Activated CD4-positive, alpha-beta T cell treated with anti-CD3 and anti-CD28 coated beads for 1 hour (primary cell): ENCODE results near the gene SEMA3C.

Experiments used
- DNase-seq: peaks from one replicate; pipeline ENCODE4 v3.0.0-alpha.2; 2020

SEMA3C gene

GRCh38 chr7:80773787-80774508 is 144.9 kb downstream of the SEMA3C start:
- DNase-seq: no peak

DNA sequence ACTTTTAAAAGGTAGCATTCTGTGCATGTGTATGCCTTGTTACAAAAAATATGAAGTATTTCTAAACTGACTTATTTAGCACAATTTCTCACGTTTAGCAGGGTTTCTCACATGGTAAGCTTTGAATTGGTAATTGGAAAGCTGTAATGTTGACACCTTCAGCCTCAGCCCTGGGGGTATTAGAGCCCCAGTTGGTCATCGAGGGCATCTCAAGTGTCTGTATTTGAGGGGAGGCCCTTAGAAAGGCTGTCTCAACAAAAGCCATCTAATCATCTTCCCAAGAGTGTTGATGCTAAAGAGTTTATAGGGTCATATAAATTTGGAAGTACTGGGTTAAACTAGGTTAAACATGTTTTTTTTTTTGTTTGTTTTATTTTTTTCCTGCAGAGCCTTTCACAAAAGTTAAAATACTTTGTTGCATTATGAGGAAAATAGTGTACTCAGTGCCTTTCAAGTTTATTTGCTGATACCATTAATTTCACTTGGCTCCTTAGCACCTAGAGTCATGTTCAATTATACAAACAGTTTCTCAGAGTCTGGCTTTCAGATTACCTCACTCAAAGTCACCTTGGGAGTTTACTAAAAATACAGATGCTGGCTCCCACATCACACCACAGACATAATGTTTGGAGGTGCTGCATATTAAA is 146.4 kb downstream of the SEMA3C start:
- no peak for DNase-seq

- no peak for DNase-seq
Observed at GRCh38 chr7:80771523-80771922, 147.3 kb downstream of the SEMA3C start.

DNA sequence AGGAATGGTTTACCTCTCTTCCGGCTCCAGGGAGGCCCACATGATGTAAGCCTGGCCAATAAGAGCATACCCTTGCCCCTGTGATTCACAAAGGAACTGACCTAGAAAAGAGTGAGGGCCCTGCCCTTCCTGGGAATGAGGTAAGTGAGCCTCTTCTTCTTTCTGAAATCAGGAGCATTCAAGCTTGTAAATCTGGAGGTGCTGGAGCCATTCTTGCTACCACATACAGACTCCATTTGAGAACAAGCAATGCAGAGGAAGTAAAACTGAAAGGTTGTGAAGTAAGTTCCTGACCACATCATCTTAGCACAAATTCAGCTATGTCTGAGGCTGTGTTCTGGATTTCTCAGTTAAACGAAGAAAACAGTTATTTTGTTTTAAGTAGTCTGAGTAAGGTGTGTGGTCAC is 148.2 kb downstream of the SEMA3C start:
- no peak for DNase-seq

- no peak for DNase-seq
Observed at GRCh38 chr7:80770061-80770460, 148.8 kb downstream of the SEMA3C start.

DNA sequence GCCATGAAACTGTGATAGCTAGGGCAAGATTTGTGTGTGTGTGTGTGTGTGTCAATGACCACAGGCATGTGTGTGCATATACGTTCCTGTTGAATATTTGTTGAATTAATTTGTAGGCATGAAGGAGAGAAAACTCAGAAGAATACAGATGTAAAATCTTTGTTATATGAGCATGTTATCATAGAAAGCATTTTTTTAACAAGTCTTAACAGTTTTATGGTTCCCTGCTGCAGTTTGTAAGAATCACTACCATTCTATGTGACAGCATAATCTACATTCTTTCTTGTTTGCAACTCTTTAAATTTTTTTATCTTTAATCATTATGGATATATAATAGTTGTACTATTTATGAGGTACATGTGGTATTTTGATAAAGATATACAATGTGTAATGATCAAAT is 150.1 kb downstream of the SEMA3C start:
- DNase-seq: no peak

DNA sequence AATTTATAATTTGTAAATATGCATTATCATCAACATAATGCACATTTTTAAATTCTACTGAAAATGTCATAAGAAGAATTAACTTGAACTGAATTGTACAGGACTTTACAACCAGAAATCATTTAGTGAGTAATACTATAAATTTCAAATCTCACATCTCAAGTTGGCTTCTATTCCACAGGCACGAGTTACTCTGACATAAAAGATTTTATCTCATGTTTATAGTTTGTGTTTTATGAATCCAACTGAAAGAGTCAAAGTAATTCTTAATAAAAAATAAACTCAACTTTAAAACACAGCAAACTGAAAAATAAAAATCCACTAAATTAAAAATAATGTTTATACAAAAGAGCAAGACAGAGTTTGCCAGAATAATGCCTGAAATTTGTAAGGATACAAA is 151.2 kb downstream of the SEMA3C start:
- DNase-seq: no peak

- no peak for DNase-seq
Observed at GRCh38 chr7:80766724-80767123, 152.1 kb downstream of the SEMA3C start.

DNA sequence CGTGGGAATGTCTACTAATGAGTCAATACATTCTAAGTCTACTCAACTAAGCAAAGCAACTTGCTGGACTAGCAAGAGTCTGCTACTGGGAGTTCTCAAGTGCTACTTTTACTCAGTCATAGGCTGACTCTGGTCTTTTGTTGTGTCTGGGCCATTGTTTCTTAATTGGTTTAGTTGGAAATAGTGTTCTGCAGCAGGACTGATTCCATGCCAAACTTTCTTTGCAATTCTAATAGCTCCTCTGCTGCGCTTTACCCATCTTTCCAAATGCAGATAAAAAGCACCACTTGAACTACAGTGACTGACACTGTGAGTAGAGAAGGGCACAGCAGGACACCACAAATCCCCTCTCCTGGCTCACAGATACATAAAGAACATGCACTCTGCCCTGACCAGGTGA is 154.7 kb downstream of the SEMA3C start:
- DNase-seq: no peak

DNA sequence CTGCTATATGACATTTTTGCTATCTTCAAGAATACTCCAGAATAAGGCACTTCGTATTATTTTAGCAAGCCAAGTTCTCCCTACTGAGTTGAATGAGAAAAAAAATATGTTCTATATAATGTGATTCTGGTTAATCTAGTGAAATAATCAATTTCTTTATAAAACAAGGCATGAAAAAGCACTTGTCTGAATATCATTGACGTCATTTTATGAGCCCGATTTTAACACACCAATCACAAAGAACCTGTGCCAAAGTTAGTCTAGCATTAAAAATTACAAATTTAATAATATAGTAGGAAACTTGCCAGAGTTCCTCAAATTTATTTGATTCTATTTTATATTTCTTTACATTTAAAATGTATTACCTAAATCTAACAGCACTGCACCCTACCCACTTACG is 155.1 kb downstream of the SEMA3C start:
- DNase-seq: no peak

- no peak for DNase-seq
Observed at GRCh38 chr7:80763289-80763688, 155.6 kb downstream of the SEMA3C start.

- no peak for DNase-seq
Observed at GRCh38 chr7:80760292-80760691, 158.6 kb downstream of the SEMA3C start.

GRCh38 chr7:80752954-80753690 is 165.7 kb downstream of the SEMA3C start:
- DNase-seq: no peak

DNA sequence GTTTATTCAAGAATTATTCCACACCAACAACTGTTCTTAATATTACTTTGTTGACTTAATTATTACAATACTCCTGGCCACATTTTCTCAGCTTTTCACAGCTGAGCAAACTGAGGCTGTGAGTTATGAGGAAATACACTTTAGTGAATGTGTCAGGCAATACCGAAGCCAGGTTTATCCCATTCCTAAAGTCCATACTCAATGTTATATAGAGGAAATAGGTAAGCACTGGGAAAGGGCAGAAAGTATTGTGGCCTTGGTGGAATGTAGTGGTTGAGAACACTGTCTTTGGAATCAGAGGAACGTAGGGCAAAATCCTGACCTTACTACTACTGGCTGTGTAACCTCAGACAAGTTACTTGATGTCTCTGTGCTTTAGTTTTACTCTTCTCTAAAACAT is 169.6 kb downstream of the SEMA3C start:
- DNase-seq: no peak

- DNase-seq: no peak
Observed at GRCh38 chr7:80748363-80749042, 170.3 kb downstream of the SEMA3C start.

DNA sequence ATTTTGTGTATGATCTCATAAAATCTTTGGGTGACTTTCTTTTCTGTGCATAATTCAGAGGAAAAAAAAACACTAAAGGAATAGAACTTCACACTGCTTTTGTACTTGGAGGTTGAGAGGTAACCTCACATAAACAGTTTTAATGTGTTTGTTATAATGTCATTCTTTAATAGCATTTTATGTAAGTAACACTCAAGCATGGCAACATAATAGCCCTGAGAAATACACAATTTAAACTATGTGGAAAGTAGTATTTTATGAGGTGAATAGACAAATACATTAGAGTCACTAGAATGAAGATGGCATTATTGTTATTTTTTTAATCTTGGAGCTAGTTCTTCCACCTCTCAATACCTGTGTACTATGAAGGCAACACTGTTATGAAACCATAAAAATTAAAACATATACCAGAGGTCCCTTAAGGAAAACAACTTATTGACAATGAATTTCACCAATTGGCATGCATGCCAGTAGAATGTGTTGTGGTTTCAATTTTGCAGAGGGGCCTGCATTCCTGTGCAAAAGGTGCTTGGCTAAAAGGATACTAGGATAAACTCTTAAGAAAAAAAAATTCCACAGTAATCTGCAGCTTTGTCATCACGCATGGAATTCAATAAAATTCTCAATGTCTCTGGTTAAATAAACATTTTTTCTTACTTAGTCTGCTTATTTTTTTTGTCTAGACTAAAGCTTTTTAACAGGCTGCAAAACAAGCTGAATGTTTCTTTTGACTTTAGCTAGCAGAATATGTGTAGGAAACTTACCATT is 177.9 kb downstream of the SEMA3C start:
- DNase-seq: no peak

- no peak for DNase-seq
Observed at GRCh38 chr7:80736371-80737125, 182.3 kb downstream of the SEMA3C start.

DNA sequence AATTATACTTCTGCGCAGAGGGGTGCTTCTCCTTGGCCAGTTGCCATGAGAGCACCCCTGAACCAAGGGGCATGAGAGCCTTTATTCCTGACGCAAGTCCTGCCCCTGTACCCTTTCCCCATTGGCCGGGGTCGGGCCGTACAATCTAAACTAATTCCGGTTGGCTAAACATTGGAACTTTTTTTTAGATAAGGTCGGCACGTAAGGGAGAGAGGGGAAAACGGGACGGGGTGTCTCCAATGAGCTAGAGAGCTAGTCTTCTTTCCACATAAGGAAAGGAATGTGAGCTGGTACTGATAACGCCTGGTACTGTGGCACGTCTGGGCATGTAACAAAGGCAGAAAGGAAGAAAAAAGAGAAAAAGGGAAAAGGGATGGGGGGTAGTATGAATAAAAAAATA is 183.5 kb downstream of the SEMA3C start:
- DNase-seq: no peak

GRCh38 chr7:80734011-80734410 is 184.8 kb downstream of the SEMA3C start:
- no peak for DNase-seq

DNA sequence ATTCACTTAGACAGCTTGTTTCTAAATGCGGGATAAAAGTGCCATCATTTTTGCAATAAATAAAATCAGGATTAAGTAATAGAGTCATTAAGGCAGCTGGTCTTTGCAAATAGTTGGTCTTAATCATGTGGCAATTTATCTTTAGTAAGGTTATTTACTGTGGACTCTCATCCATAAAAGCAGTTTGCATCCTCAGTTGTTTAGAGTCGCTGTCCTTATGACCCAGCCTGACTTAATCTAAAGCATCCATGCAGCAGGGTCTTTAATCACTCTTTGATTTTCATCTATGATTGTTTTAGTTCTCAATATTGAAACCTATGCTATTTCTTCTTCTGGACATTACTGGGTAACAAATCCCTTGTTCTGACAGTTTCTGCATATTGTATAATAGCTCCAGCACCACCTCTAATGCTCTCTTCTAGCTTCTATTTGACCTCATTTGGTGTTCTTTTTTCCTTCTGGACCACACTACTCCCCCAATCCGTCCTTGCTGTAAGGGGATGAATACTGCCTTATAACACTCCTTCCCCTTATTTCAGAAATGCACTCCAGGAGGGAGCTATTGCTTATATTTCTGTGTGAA is 185.4 kb downstream of the SEMA3C start:
- no peak for DNase-seq

- DNase-seq: no peak
Observed at GRCh38 chr7:80732630-80733029, 186.2 kb downstream of the SEMA3C start.

- DNase-seq: no peak
Observed at GRCh38 chr7:80731281-80731680, 187.6 kb downstream of the SEMA3C start.
